ENCODE data around the gene IPO8. TPM values are rescaled to one million over a fixed set of nuclear protein-coding genes. Genes with fewer than 3 reads are reported as not detected.

Gene IPO8
- total RNA-seq, 1 experiment from 2014 or later: 48.0 TPM

- H2BK120ac ChIP-seq (ENCODE audit: low read depth, low read length, poor library complexity, severe bottlenecking): no peak overlapping the region
- H3K27ac ChIP-seq (ENCODE audit: insufficient read length, low read depth, low read length): no peak overlapping the region
- peak overlapping the region; percentile 7 to 50 (median 39); a peak in 5 of 7 replicates for H3K27ac Mint-ChIP-seq
- peaks cover 2% of the 10 kb centered on the region; the same call in 1 of the 2 replicates for H3K79me2 ChIP-seq (ENCODE audit: insufficient read depth, low read length)
- H3K18ac ChIP-seq (ENCODE audit: insufficient read length, low read depth, low read length): no peak overlapping the region
- no peak overlapping the region for H4K91ac ChIP-seq (ENCODE audit: insufficient read length, low read depth, low read length)
- H2AFZ ChIP-seq (ENCODE audit: low read length): no peak overlapping the region
- H2BK5ac ChIP-seq (ENCODE audit: insufficient read length, low read length): no peak overlapping the region
- TF ChIP-seq, protein P1, sequence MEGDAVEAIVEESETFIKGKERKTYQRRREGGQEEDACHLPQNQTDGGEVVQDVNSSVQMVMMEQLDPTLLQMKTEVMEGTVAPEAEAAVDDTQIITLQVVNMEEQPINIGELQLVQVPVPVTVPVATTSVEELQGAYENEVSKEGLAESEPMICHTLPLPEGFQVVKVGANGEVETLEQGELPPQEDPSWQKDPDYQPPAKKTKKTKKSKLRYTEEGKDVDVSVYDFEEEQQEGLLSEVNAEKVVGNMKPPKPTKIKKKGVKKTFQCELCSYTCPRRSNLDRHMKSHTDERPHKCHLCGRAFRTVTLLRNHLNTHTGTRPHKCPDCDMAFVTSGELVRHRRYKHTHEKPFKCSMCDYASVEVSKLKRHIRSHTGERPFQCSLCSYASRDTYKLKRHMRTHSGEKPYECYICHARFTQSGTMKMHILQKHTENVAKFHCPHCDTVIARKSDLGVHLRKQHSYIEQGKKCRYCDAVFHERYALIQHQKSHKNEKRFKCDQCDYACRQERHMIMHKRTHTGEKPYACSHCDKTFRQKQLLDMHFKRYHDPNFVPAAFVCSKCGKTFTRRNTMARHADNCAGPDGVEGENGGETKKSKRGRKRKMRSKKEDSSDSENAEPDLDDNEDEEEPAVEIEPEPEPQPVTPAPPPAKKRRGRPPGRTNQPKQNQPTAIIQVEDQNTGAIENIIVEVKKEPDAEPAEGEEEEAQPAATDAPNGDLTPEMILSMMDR (conservative IDR thresholded peaks at IDR 0.05): no peak
- H3T11ph ChIP-seq (ENCODE audit: low read length): no peak overlapping the region
- no peak overlapping the region for H3K4ac ChIP-seq (ENCODE audit: low read depth, low read length)
- H3K4me1 ChIP-seq (ENCODE audit: insufficient read depth, low read length): no peaks in the 10 kb centered on the region
- no peak overlapping the region for H3K56ac ChIP-seq (ENCODE audit: insufficient read length, low read depth, low read length)
- no peak overlapping the region for H2BK12ac ChIP-seq (ENCODE audit: insufficient read length, low read depth, low read length)
- no peaks in the 10 kb centered on the region for H3K9me3 ChIP-seq (ENCODE audit: control insufficient read depth, low read depth, low read length)
- H3K14ac ChIP-seq (ENCODE audit: insufficient read depth, low read length): no peak overlapping the region
- H3K23ac ChIP-seq (ENCODE audit: insufficient read length, low read depth, low read length): no peak overlapping the region
- H2AK5ac ChIP-seq (ENCODE audit: insufficient read length, low read length): no peak overlapping the region
- H3K4me1 Mint-ChIP-seq: peaks cover 31 to 35% of the 10 kb centered on the region in 2 experiments
- H3K36me3 Mint-ChIP-seq (ENCODE audit: insufficient read depth in 1 of 3, low read depth in 3 of 3): no peaks in the 10 kb centered on the region
- peak overlapping the region; percentile 66 for H3K9ac ChIP-seq (ENCODE audit: extremely low read depth, insufficient read length, low read length)
- WGBS (ENCODE audit: extremely low coverage, insufficient read length, low lambda C conversion rate): no CpG with 5 or more reads among the region's 6 CpGs
- H3K79me1 ChIP-seq (ENCODE audit: insufficient read depth, low read depth, low read length, poor library complexity, severe bottlenecking): no peaks in the 10 kb centered on the region
- H3K4me3 Mint-ChIP-seq: peak overlapping the region; percentile 89 to 93
- no peaks in the 10 kb centered on the region for H3K27me3 ChIP-seq (ENCODE audit: insufficient read depth, low read length)
- H2BK20ac ChIP-seq (ENCODE audit: low read depth, low read length, poor library complexity, severe bottlenecking): no peak overlapping the region
- no peak overlapping the region for H4K5ac ChIP-seq (ENCODE audit: insufficient read length, low read depth, low read length)
- H4K8ac ChIP-seq (replicated peaks; ENCODE audit: insufficient read length, low read depth, low read length): no peak overlapping the region
- H3K9me3 Mint-ChIP-seq: no peaks in the 10 kb centered on the region
- H3K23me2 ChIP-seq (ENCODE audit: insufficient read length, low read depth, low read length, poor library complexity, severe bottlenecking): peaks cover 10% of the 10 kb centered on the region
- peak overlapping the region; percentile 77 for H3K4me2 ChIP-seq (ENCODE audit: insufficient read depth, insufficient read length, low read length)
- no peak overlapping the region for H2BK15ac ChIP-seq (ENCODE audit: low read depth, low read length)
- no peaks in the 10 kb centered on the region for H3K27me3 Mint-ChIP-seq (ENCODE audit: low read depth)
- DNase-seq: no peak
- no peaks in the 10 kb centered on the region for H4K20me1 ChIP-seq (ENCODE audit: control insufficient read depth, insufficient read depth, insufficient read length)
Observed at GRCh38 chr12:30696103-30696408, 387 bp upstream of the IPO8 start.

Data from H9 (cell line).